Mucosa of gallbladder (tissue), 1 donor: Measurements from ENCODE around the gene CACNA1C. TPM values are rescaled to one million over a fixed set of nuclear protein-coding genes. Genes with fewer than 3 reads are reported as not detected.
A peak's percentile ranks its signal among the peaks of the same experiment; 100 is the strongest.
"Not testable (repeated sequence)": the region's sequence is repeated elsewhere in the genome, so short reads cannot be mapped to it uniquely, and the experiment has no call there.

ENCODE experiments used
- DNase-seq: peaks from one replicate; pipeline ENCODE4 v3.0.0-alpha.2; 2020; ENCODE audit warnings: low spot score
- total RNA-seq: library from RNA; stranded (reverse); gene quantifications from one replicate; pipeline ENCODE4 v1.2.1, GENCODE V29; 2021
- donor health status: DM: no; HTN: no; CAD: no.

CACNA1C gene
- total RNA-seq, 1 donor from 2014 or later: 19.3 TPM

DNA sequence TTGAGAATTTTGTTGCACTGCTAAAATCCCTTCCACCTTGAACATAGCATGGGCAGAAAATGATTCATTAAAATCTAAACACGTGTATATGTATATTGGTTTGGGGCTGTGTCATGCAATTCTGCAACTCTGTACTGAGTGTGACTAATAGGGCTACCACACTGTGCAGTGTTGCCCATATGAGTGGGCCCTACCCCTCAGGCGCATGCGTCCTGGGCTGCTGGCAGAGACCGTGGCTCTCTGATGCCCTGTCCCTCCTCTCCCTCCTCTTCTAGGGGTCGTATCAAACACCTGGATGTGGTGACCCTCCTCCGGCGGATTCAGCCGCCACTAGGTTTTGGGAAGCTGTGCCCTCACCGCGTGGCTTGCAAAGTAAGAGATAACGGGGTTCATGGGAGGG, 613.6 kb downstream of the CACNA1C start:
- DNase-seq: no peak

DNA sequence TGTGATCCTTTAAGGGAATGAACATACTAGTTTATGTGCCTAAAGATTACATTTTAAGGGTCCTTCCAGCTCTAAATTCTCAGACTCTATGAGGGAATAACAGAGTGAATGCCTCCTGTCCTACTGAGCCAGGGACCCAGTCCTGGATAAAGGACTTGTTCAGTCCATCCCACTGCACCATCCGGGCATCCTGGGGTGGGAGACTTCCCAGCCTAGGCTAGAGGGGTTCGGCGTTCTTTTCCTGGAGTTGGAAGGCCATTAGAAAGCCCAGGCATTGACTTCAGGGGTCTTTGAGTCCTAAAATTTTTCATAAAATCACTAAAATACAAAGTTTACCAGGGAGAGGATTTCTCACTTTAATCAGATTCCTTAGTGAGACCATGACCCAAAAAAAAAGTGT, 614.1 kb downstream of the CACNA1C start:
- DNase-seq: no peak

DNA sequence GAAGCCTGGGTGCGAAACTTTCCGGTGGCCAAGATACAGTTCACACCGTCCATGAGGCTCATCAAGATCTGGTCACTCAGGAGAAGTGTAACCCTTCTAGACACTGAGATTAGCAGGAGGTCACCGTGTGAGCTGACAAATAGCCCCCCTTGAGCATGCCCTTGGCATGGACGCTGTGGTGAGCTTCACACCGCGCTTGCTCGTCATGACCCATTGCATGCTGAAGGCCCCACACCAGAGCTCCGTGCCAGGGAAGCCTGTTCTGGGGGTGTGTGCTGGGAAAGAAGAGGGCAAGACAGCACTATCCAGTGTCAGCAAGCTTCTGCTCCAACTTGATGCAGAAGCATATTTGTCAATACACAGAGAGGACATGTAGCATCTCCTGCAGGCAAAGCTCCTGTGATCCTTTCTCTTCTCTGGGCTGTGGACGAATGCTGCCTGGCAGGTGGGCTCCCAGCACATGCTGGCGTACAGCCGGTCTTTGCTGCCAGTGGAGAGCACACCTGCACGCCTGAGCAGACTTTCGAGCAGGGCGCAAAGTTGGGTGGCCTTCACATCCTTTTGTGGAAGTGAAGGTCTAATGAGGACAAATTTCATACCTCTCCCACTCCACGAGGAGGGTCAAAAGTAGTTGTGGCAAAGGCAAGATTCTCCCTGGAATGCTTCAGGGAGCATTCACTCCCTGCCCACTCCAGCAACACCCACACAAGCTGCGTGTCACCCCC, 615.1 kb downstream of the CACNA1C start:
- DNase-seq: no peak

DNA sequence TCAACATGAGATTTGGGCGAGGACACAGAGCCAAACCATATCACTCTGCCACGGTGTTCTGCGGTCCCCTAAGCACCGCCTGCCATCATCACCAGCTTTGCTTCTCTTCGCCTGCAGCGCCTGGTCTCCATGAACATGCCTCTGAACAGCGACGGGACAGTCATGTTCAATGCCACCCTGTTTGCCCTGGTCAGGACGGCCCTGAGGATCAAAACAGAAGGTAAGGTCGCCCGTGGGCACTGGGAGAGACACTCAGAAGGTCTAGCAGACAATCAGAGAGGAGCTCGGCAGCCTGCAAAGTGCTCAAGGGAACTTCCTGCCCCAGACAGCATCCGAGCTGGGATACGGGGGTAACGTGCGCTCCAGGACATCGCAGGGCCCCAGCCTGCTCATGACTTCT, 616.0 kb downstream of the CACNA1C start:
- DNase-seq: no peak

DNA sequence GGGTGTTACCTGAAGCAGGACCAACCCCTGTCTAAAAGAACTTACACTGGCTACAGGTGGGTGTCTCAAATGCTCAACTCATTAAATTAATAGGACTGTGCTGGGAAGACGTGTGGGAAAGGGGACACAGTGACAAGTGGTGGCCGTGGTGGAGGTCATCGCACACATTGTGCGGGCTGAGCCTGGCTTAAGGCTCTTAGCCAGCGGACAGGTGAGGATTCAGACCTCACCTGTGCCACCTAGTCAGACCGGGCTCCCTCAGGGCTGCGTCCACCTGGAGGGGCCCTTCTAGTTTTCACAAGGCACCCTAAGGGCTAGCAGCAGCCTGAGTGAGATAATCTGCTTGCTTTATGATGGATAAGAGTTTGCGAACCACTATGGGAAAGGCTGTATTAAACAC, 616.8 kb downstream of the CACNA1C start:
- no peak for DNase-seq

DNA sequence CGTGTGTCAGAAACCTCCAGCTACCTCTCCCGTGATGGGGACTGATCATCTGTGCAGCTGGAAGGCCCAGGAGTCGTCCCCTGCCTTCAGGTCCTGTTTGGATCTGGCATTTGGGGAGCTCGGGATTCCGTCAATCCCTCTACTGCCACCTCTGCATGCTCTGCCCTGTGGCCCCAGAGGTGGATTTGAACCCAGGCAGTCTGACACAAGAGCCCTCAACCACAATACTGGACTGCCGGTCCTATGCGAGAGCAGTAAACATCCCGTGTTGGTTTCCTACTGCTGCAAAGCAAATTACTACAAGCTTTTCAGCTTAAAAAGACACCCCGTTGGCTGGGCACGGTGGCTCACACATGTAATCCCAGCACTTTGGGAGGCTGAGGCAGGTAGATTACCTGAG, 620.1 kb downstream of the CACNA1C start:
- no peak for DNase-seq

DNA sequence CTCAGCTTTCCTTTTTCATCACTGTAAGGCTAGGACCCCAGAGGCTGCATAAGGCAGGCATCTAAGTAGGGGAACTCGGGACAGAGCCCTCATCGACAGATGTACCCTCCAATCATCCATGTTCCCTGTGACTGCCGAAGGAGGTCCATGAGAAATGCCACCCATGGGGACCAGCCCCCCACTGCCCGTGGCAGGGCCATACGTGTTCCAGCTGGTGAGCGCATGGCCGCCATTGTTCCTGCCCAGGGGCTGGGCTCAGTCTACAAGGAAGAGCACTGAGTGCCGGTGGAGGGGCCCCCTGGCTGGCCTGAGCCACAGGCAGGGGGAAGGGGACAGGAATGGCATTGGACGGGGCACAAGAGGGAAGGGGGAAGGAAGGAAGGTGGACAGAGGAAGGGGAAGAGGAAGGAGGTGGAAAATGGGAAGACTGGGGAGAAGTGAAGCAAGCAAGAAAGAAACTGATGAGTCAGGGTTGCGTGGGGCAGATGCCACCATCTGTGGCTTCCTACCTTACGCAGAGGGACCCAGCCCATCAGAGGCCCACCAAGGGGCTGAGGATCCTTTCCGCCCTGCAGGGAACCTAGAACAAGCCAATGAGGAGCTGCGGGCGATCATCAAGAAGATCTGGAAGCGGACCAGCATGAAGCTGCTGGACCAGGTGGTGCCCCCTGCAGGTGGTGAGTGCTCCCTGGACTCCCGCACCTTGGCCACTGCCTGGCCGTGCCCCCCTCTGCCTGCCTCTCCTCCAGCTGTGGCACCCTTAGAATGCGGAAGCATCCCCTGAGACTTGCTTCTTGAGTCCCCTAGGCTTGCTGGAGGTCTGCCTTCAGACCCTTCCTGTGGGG, 621.4 kb downstream of the CACNA1C start:
- DNase-seq: no peak

DNA sequence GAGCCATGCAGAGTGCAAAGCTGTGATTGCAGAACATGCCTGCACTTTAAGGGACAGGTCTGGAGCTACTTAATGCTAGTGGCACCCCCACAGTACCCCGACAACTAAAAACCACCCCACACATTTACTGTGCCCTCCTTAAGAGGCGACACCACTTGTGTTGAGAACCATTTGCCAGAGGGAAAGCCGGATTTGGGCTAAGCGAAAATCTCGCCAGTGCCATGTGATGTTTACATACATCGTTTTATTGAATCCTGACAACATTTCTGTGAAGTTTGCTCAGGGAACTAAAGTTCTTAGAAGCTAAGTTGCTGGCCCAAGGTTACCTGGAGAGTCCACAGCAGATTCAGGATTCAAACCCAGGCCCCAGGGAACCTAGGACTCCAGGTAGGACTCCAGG, 623.0 kb downstream of the CACNA1C start:
- DNase-seq: no peak

DNA sequence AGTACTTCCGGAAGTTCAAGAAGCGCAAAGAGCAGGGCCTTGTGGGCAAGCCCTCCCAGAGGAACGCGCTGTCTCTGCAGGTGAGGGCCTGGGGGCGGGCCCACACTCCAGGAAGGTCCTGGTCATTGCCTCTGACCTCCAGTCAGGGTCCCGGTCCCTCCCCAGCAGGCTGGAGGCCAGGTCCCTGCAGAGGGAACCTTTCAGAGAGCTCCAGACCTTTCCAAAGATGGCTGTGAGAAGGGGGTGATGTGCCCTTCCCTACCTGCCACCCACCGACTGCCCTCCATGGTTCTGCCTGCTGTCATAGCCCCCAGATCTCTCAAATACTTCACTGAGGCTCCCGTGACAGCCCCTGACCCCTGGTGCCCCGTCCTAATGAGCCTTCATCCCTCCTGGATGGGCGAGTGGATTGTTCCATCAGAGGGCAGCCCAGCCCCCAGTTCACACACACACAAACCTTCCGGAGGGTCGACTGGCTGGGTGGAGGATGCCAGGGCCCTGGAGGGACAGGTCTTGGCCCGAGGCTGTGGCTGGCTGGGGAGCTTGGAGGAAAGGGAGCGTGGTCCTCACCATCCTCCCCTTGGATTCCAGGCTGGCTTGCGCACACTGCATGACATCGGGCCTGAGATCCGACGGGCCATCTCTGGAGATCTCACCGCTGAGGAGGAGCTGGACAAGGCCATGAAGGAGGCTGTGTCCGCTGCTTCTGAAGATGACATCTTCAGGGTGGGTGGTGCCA, 624.5 kb downstream of the CACNA1C start:
- no peak for DNase-seq

DNA sequence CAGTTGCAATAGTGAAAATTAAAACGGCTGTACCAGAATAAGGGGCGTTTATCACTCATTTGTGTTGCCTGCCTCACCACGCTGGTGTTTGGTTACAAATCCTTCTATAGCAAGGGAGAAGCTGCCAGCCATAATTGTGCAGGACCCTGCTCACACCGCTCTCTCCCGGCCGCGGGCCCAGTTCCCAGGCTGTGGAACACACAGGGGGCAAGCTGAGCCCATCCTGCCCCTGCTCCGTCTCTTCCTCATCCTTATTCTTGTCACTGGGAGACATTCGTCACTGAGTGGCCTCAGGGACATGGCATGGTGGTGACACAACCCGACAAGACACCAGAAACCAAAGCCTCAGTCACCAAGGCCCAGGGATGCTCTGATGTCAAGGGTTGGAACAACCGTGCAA, 625.6 kb downstream of the CACNA1C start:
- no peak for DNase-seq

DNA sequence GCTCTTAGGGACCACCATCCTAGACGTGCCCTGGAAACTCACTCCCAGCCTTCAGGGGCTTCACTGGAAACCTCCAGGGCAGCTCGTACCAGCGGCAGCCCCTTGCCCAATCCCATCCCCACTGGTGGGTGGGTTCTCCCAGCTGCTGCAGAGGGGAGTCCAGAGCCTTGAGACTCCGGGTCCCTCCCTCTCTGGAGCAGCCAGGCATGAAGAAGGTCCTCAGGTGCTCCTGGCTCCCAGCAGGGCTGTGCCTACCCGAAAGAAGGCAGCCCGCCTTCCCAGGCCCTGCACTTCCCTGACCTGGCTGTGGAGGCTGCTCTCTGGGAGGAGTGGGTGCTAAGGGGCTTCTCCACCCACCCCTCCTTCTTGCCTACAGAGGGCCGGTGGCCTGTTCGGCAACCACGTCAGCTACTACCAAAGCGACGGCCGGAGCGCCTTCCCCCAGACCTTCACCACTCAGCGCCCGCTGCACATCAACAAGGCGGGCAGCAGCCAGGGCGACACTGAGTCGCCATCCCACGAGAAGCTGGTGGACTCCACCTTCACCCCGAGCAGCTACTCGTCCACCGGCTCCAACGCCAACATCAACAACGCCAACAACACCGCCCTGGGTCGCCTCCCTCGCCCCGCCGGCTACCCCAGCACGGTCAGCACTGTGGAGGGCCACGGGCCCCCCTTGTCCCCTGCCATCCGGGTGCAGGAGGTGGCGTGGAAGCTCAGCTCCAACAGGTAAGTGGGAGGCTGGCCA, 626.5 kb downstream of the CACNA1C start:
- DNase-seq: peak; percentile 8

DNA sequence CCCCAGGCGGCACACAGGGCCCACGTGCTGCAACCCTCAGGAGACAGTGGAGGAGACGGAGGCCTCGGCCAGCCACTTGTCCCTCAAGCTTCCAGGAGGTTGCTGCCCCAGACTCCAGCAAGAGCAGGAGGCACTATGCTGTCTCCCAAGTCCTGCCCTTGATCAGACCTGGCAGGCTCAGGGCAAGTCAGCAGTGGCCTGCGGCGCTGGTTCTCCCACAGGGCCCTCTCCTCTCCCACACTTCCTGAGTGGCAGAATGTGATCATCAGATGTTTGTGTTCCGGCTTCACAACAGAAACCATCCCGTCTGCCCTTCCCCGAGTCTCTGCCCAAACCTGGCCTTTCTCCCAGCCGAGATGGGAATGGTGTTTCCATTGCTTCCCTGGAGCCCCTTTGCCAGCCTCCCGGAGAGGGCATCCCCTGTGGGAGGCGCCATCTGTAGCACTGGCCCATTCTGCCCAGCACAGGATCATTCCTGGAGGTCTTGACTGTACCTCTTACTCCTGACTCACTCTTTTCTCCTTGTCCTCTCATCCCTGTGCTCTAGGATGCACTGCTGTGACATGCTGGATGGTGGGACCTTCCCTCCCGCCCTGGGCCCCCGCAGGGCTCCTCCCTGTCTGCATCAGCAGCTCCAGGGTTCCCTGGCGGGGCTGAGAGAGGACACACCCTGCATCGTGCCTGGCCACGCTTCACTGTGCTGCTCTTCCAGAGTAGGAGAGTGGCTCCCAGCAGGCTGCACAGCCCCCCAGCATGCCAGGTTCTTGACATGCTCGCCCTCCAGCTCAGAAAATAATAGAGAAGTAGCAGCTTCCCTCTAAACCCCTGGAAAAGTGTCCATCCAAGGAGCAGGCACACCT, 627.3 kb downstream of the CACNA1C start:
- DNase-seq: peak; percentile 6

DNA sequence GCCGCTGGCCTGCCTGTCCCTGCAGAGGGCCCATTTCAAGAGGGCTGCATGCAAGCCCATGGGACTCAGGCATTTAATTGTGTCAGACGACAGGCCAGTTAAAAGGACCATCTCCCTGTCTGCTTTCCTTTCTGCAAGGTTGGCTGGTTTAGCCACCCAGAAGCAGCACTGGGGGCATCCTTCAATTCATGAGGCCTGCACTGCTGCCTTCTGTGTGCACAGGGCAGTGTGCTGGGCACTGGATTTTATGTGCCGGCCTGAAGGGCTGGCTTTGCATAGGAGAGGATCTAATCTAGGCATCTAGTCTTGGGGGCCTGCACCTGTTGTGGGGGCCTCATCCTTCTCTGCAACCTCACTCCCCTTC, 627.9 kb downstream of the CACNA1C start:
- no peak for DNase-seq

DNA sequence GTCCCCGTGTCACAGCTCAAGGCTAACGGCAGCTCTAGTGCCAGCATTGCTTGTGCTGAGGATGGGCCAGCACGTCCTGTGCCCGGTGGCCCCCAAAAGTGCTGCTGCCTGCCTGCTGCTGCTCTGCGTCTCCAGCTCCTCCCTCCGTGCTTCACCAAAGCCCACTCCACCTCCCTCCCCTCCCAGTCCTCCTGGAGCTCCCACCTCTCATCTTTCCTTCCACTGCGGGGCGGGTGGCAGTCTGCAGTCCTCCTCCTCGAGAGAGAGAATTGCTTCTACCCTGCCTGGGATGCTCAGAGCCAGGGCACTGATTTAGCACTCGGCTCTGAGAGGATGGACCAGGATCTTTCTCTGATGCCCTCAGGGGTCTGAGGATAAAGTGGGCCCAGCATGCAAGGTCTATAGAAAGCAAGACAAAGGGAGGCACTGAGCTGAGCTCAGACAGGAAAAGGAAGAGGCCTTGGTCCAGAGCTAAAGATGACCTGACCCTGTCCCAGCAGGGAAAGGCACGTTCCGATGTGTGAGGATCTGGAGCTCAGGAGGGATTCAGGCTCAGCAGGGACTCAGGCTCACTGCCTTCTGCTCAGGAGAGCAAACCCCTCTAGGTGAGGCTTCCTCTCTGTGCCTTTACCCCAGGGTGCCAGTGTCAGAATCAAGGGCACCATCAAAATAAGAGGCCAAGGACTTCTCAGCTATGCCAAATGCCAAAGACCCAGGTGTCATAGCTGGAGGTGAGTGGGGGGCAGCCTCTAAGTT, 628.8 kb downstream of the CACNA1C start:
- peak; percentile 5 for DNase-seq

DNA sequence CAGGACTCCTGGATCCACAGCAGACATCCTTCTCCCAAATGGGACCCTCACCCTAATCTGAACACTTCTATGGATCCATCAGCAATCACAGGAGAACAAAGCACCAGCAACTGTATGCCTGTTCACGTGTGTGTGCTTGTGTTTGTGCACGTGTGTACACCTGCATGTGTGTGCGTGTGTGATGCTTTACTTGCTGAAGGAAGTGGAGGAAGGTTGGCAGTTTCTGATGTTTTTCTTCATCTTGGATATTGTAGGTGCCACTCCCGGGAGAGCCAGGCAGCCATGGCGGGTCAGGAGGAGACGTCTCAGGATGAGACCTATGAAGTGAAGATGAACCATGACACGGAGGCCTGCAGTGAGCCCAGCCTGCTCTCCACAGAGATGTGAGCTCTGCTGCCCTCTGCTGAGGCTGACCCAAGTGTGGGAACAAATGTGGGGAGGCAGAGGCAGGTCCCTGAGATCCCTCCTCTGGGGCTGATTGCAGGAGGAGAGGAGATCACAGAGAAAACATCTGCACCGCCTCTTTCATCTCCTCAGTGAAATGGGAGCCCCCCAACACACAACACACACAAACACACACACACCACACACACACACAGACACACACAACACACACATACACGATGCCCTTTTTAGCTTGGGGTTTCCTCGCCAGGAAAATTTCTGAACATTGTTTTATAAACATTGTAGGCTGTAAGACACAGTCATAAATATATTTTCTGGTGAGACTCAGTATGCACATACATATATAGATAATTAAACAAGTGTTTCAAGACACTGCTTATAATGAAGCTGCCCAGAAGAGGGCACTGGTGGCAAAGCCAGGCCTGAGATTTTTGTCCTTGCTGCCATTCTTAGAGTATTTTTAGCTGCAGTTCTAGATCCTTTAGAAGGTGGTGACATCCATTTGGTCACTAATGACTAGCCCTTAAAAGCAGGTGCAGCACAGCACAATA, 629.8 kb downstream of the CACNA1C start:
- peak; percentile 4 for DNase-seq

DNA sequence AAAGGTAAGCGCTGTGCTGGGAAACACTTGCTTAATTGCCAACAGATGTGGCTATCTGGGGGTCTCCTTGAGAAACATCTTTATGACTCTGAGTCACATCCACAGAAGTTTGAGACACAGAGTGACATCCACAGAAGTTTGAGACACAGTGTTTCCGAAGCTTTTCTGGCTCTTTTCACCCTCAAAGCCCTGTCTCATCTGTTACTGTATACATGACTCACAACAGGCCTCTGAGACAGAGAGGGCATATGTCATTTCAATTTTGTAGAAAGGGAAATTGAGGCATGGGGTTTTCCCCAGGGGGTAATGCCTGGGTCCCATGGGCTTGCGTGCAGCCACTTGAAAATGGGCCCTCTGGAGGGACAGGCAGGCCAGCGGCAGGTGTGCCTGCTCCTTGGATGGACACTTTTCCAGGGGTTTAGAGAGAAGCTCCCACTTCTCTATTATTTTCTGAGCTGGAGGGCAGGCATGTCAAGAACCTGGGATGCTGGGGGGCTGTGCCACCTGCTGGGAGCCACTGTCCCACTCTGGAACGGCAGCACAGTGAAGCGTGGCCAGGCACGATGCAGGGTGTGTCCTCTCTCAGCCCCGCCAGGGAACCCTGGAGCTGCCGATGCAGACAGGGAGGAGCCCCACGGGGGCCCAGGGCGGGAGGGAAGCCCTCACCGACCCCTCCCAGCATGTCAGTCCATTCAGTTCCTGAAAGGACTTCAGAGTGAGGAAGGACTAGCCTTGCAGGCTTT, 630.7 kb downstream of the CACNA1C start:
- no peak for DNase-seq

DNA sequence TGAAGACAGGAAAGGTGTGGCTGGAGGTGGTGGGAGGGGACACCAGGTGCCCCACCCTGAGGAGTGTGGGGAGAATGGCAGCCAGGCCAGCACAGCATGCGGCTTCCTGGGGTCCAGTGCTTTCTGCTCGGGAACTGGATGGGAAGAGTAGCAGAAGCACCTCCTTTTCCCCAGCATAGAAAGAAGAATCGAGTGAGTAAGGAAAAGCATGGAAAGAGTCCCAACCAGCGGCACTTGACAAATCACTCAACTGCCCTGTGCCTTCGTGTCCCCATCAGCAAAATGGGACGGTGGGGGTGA, 631.2 kb downstream of the CACNA1C start:
- not testable (repeated sequence) for DNase-seq

DNA sequence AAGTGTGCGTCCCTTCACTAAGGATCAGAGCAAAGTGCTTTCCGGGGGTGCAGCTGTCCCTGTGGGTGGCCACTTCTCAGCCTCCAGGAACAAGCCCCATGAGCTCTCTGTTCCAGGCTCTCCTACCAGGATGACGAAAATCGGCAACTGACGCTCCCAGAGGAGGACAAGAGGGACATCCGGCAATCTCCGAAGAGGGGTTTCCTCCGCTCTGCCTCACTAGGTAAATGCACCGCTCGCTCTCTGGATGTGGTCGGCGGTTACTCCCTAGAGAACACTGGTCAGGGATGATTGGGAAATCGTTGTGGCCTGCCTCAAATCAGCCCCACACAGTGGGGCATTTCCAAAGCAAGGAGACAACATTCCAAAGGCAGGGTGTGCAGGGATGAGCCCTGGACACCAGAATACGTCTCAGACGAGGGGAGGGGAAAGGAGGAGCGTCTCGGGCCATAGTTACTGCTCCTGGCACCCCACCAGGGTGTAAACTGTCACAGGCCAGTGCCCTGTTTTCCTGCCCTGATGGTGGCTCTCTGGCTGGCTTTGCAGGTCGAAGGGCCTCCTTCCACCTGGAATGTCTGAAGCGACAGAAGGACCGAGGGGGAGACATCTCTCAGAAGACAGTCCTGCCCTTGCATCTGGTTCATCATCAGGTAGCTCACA, 633.0 kb downstream of the CACNA1C start:
- not testable (repeated sequence) for DNase-seq
